ENCODE measurements around the gene LYPD8.

The LYPD8 gene

GRCh38 chr1:248751142-248751541 lies 4.4 kb downstream of the LYPD8 start:
- H3K36me3 ChIP-seq (ENCODE audit: insufficient read depth), result no peaks in the 10 kb centered on the region
- H3K27me3 ChIP-seq (ENCODE audit: insufficient read depth, low read depth), result no peaks in the 10 kb centered on the region
- no peak overlapping the region for H3K4me2 ChIP-seq
- H2AFZ ChIP-seq (ENCODE audit: low read depth), result no peak overlapping the region
- H3K79me2 ChIP-seq (ENCODE audit: insufficient read depth, low read depth), result no peaks in the 10 kb centered on the region
- H4K20me1 ChIP-seq (ENCODE audit: insufficient read depth), result no peaks in the 10 kb centered on the region
- no peak overlapping the region for H3K9ac ChIP-seq
- no peak for TF ChIP-seq CTCF (conservative IDR thresholded peaks at IDR 0.05; ENCODE audit: low read depth, low read length)
- H3K27ac ChIP-seq, result no peak overlapping the region; the same call in 1 of the 2 replicates
- no peak overlapping the region for H3K4me3 ChIP-seq (IDR thresholded peaks at IDR 0.05; ENCODE audit: insufficient read depth, low read depth, low read length)
- H3K4me1 ChIP-seq (ENCODE audit: low read depth, poor library complexity, severe bottlenecking), result no peaks in the 10 kb centered on the region

- no peak overlapping the region for H3K4me3 ChIP-seq (IDR thresholded peaks at IDR 0.05; ENCODE audit: insufficient read depth, low read depth, low read length)
- H3K27me3 ChIP-seq (ENCODE audit: insufficient read depth, low read depth), result no peaks in the 10 kb centered on the region
- no peaks in the 10 kb centered on the region for H3K79me2 ChIP-seq (ENCODE audit: insufficient read depth, low read depth)
- H3K36me3 ChIP-seq (ENCODE audit: insufficient read depth), result no peaks in the 10 kb centered on the region
- no peak overlapping the region for H3K9ac ChIP-seq
- no peaks in the 10 kb centered on the region for H4K20me1 ChIP-seq (ENCODE audit: insufficient read depth)
- no peak overlapping the region for H3K4me2 ChIP-seq
- no peaks in the 10 kb centered on the region for H3K4me1 ChIP-seq (ENCODE audit: low read depth, poor library complexity, severe bottlenecking)
- no peak for TF ChIP-seq CTCF (conservative IDR thresholded peaks at IDR 0.05; ENCODE audit: low read depth, low read length)
- H3K27ac ChIP-seq, result no peak overlapping the region
- H2AFZ ChIP-seq (ENCODE audit: low read depth), result no peak overlapping the region
Observed at GRCh38 chr1:248750496-248750895, 5.1 kb downstream of the LYPD8 start.

DNA sequence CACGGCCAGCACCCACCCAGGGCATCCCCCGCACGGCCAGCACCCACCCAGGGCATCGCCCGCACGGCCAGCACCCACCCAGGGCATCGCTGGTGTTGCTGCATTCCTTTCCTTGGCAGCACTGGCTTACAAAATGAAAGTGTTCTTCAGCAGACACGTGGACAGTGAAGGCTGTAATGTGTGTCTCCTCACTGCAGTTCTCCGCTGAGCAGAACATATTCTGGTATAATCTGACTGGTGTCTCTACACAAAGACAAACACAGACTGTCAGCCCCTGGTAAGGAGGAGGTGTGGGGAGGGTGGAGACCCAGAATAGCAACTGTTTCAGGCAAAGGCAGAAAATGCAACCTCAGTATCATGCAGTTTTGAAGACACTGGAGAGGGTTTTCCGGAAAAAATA lies 7.3 kb downstream of the LYPD8 start:
- Histone ChIP-seq H3K27ac (no peak overlapping the region), H3K4me2 (no peak overlapping the region), H3K79me2 (ENCODE audit: insufficient read depth, low read depth) (no peaks in the 10 kb centered on the region), H3K9ac (no peak overlapping the region), H3K4me3 (IDR thresholded peaks at IDR 0.05; ENCODE audit: insufficient read depth, low read depth, low read length) (no peak overlapping the region), H3K4me1 (ENCODE audit: low read depth, poor library complexity, severe bottlenecking) (no peaks in the 10 kb centered on the region), H3K27me3 (ENCODE audit: insufficient read depth, low read depth) (no peaks in the 10 kb centered on the region), H4K20me1 (ENCODE audit: insufficient read depth) (no peaks in the 10 kb centered on the region), H2AFZ (ENCODE audit: low read depth) (no peak overlapping the region), H3K36me3 (ENCODE audit: insufficient read depth) (no peaks in the 10 kb centered on the region)
- no peak for TF ChIP-seq CTCF (conservative IDR thresholded peaks at IDR 0.05; ENCODE audit: low read depth, low read length)

DNA sequence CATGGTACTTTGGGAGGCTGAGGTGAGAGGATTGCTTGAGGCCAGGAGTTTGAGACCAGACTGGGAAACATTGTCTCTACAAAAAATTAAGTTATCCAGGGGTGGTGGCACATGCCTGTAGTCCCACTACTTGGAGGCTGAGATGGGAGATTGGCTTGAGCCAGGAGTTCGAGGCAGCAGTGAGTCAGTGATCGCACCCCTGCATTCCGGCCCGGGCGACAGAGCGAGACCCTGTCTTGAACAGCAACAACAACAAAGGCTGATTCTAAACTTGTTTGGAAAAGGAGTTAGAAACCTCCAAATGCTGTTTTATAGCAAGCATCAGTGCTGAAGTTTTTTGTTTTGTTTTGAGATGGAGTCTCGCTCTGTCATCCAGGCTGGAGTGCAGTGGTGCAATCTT lies 14.7 kb downstream of the LYPD8 start:
- H3K27me3 ChIP-seq (ENCODE audit: insufficient read depth, low read depth), result no peaks in the 10 kb centered on the region
- no peak overlapping the region for H3K9ac ChIP-seq

More for the DNA sequence above, 14.7 kb downstream of the LYPD8 start:
- H3K4me3 ChIP-seq (IDR thresholded peaks at IDR 0.05; ENCODE audit: insufficient read depth, low read depth, low read length), result no peak overlapping the region
- H2AFZ ChIP-seq (ENCODE audit: low read depth), result no peak overlapping the region
- H3K4me1 ChIP-seq (ENCODE audit: low read depth, poor library complexity, severe bottlenecking), result no peaks in the 10 kb centered on the region
- no peak overlapping the region for H3K27ac ChIP-seq
- H3K4me2 ChIP-seq, result no peak overlapping the region
- TF ChIP-seq CTCF (conservative IDR thresholded peaks at IDR 0.05; ENCODE audit: low read depth, low read length), result no peak
- H3K79me2 ChIP-seq (ENCODE audit: insufficient read depth, low read depth), result no peaks in the 10 kb centered on the region
- H4K20me1 ChIP-seq (ENCODE audit: insufficient read depth), result no peaks in the 10 kb centered on the region
- no peaks in the 10 kb centered on the region for H3K36me3 ChIP-seq (ENCODE audit: insufficient read depth)

Measured in KMS-11 (cell line).